K562 (cell line): ENCODE data around the gene CABP7. TPM values are rescaled to one million over a fixed set of nuclear protein-coding genes. Genes with fewer than 3 reads are reported as not detected.

Experiments used
- ATAC-seq: fragments of 200-7000 bp; cut with Tn5 transposase; 3 replicates; pipeline ENCODE4 v1.9.1; 2020; ENCODE audit warnings: moderate library complexity
- BruUV-seq: library from RNA; stranded (reverse); fragments of 400-500 nt; replicated peaks from 2 replicates; lab custom pipeline; 2021; lab: Mats Ljungman, UMichigan
- CTCF ChIA-PET: fragments of 300-600 bp; formaldehyde crosslinking; extraction: SDS; loops from one replicate; lab custom pipeline; 2021; ENCODE audit warnings: low intra/inter-chr PET ratio; lab: Yijun Ruan, JAX
- POLR2A ChIA-PET: fragments of 300-600, 350-650 bp; sonication (Branson Sonifier 250); formaldehyde crosslinking; extraction: SDS; loops from one replicate; lab custom pipeline; 2021; ENCODE audit warnings: antibody characterized with exemption, inconsistent platforms; lab: Yijun Ruan, JAX
- DNase-seq, 4 experiments: peaks; one replicate each; pipeline versions ENCODE4 v3.0.0 to v3.0.0-alpha.2; 2011 to 2018; ENCODE audit warnings: low spot score in 3 of 4, mixed read lengths in 3 of 4; ENCODE audit errors: extremely low read depth in 1 of 4
- FAIRE-seq: peaks from 2 replicates; lab custom pipeline; 2011; peaks lifted over from hg19 to GRCh38; lab: Jason Lieb, UNC
- H2AFZ ChIP-seq: 2 replicates; pipeline ENCODE4 v1.6.0; 2011; ENCODE audit warnings: low read depth, low read length, control low read depth, inconsistent platforms
- H3K27ac ChIP-seq: fragments of 200-600 bp; 3 replicates; pipeline ENCODE4 v1.8.0; 2011; ENCODE audit warnings: low read depth, mild to moderate bottlenecking, control low read depth, inconsistent platforms, low read length, moderate library complexity, mixed read lengths; ENCODE audit errors: extremely low read depth
- H3K27me3 ChIP-seq, 2 experiments: fragments of 300-600 bp in 1 of 2; 2 replicates in 1 of 2; 3 replicates in 1 of 2; pipeline versions ENCODE4 v1.6.0 to v1.8.0; 2011; ENCODE audit warnings: inconsistent platforms in 2 of 2, low read length in 2 of 2, mild to moderate bottlenecking in 1 of 2, mixed read lengths in 1 of 2, moderate library complexity in 1 of 2; ENCODE audit not compliant: control insufficient read depth in 2 of 2, insufficient read depth in 2 of 2
- H3K36me3 ChIP-seq: fragments of 300-600 bp; 3 replicates; pipeline ENCODE4 v1.8.0; 2011; ENCODE audit warnings: mild to moderate bottlenecking, low read length, inconsistent platforms; ENCODE audit not compliant: control insufficient read depth, insufficient read depth
- H3K4me1 ChIP-seq, 2 experiments: fragments of 200-600 bp in 1 of 2; replicated peaks in 1 of 2; 2 replicates in 1 of 2; 3 replicates in 1 of 2; pipeline versions ENCODE4 v1.5.1 to v1.8.0; 2011; ENCODE audit warnings: inconsistent platforms in 2 of 2, low read length in 2 of 2, mild to moderate bottlenecking in 1 of 2, mixed read lengths in 1 of 2, moderate library complexity in 1 of 2; ENCODE audit not compliant: control insufficient read depth in 2 of 2, insufficient read depth in 2 of 2
- H3K4me2 ChIP-seq: 2 replicates; pipeline ENCODE4 v1.6.1; 2011; ENCODE audit warnings: low read length, control low read depth, inconsistent platforms, mixed read lengths; ENCODE audit not compliant: insufficient read depth
- H3K4me3 ChIP-seq: fragments of 200-600 bp; sonication (generic), shearing (Covaris generic); 2 replicates; pipeline ENCODE4 v1.5.1; 2016; ENCODE audit warnings: control low read depth, inconsistent platforms
- H3K79me2 ChIP-seq: fragments of 200-600 bp; 3 replicates; pipeline ENCODE4 v1.8.0; 2011; ENCODE audit warnings: low read length, inconsistent platforms; ENCODE audit not compliant: control insufficient read depth, insufficient read depth
- H3K9ac ChIP-seq, 2 experiments: 2 replicates each; pipeline versions ENCODE4 v1.6.0 to v1.6.1; 2011; ENCODE audit warnings: low read depth in 2 of 2, low read length in 2 of 2, control low read depth in 1 of 2, inconsistent platforms in 1 of 2, mild to moderate bottlenecking in 1 of 2, mixed read lengths in 1 of 2; ENCODE audit not compliant: insufficient read depth in 1 of 2
- H3K9me1 ChIP-seq: one replicate; pipeline ENCODE4 v1.6.0; 2011; ENCODE audit warnings: inconsistent platforms, mild to moderate bottlenecking, low read length, moderate library complexity; ENCODE audit not compliant: control insufficient read depth, insufficient read depth
- H3K9me3 ChIP-seq: replicated peaks from 2 replicates; pipeline ENCODE4 v1.5.1; 2011; ENCODE audit warnings: low read depth, low read length, inconsistent platforms; ENCODE audit not compliant: control insufficient read depth, insufficient read depth
- H4K20me1 ChIP-seq: replicated peaks from 2 replicates; pipeline ENCODE4 v1.6.1; 2011; ENCODE audit warnings: low read length, inconsistent platforms, mixed read lengths; ENCODE audit not compliant: control insufficient read depth, insufficient read depth
- CHD4 ChIP-seq: fragments of 200-600 bp; sonication (generic); IDR thresholded peaks from 3 replicates; pipeline ENCODE4 v1.6.1; 2012; ENCODE audit warnings: low read depth, mild to moderate bottlenecking, mixed read lengths, low read length, inconsistent platforms; ENCODE audit not compliant: insufficient read depth, insufficient replicate concordance, poor library complexity, severe bottlenecking
- GTF2A2 ChIP-seq: IDR thresholded peaks from 2 replicates; pipeline ENCODE4 v1.6.1; 2016; ENCODE audit warnings: mild to moderate bottlenecking, missing genetic modification characterization, missing compliant biosample characterization
- KAT8 ChIP-seq: fragments of 450-650 bp; IDR thresholded peaks from 2 replicates; pipeline ENCODE4 v1.6.1; 2016; ENCODE audit warnings: low read depth, mild to moderate bottlenecking
- LARP7 ChIP-seq: fragments of 450-650 bp; IDR thresholded peaks from 2 replicates; pipeline ENCODE4 v1.6.1; 2016
- MECOM ChIP-seq: fragments of 250-450 bp; sonication (Bioruptor Pico); IDR thresholded peaks from 2 replicates; pipeline ENCODE4 v1.8.0; 2022; ENCODE audit warnings: inconsistent platforms
- NFE2L1 ChIP-seq: fragments of 450-650 bp; IDR thresholded peaks from 2 replicates; pipeline ENCODE4 v1.6.1; 2016; ENCODE audit warnings: missing genetic modification characterization, low read depth, mild to moderate bottlenecking, missing compliant biosample characterization, moderate library complexity, borderline replicate concordance
- POLR2A ChIP-seq: fragments of 450-650 bp; conservative IDR thresholded peaks from 2 replicates; pipeline ENCODE4 v1.6.1; 2016
- RBFOX2 ChIP-seq: fragments of 200-400 bp; formaldehyde crosslinking; IDR thresholded peaks from 2 replicates; pipeline ENCODE4 v1.6.1; 2017; ENCODE audit warnings: low read depth, mild to moderate bottlenecking, low read length, moderate library complexity
- U2AF2 ChIP-seq: fragments of 200-400 bp; formaldehyde crosslinking; optimal IDR thresholded peaks from 2 replicates; pipeline ENCODE3; 2017; ENCODE audit warnings: low read depth, mild to moderate bottlenecking, low read length
- ZNF830 ChIP-seq: fragments of 250-450 bp; sonication (Bioruptor Pico); IDR thresholded peaks from 2 replicates; pipeline ENCODE4 v1.5.0; 2021; ENCODE audit warnings: mild to moderate bottlenecking
- WGBS: fragments of 100-300 bp; shearing (Covaris generic); methylation state at CpG from one replicate; pipeline ENCODE4 v1.1.6; 2016; ENCODE audit warnings: low coverage, mixed read lengths; ENCODE audit not compliant: insufficient coverage; ENCODE audit errors: missing lambda C conversion rate; 5-methylcytosine and 5-hydroxymethylcytosine counted together
- in situ Hi-C: fragments of 300-500 bp; cut with MboI; formaldehyde crosslinking; loops from 4 replicates; pipeline ENCODE4 v1.15.0; 2018; ENCODE audit warnings: inconsistent platforms, mixed read lengths
- intact Hi-C: fragments of 100-400 bp; cut with micrococcal nuclease; formaldehyde crosslinking; loops from 2 replicates; pipeline ENCODE4 v1.14.2; 2022
- polyA plus RNA-seq, 8 experiments: library from polyadenylated mRNA; depleted of rRNA in 4 of 8; stranded (reverse) in 5 of 8; unstranded in 3 of 8; fragments of >200 nt; fragmentation: Nextera tagmentation in 2 of 8; fragmentation: Illumina TruSeq in 1 of 8; extraction: Ambion mirVana in 2 of 8; extraction: Trizol in 1 of 8; gene quantifications; 2 replicates each; pipeline versions ENCODE4 v1.2.1 to v1.2.3, GENCODE V29; 2011 to 2014; ENCODE audit warnings: inconsistent platforms in 1 of 8, missing spikeins in 1 of 8
- total RNA-seq, 7 experiments: library from RNA; depleted of rRNA in 6 of 7; stranded (reverse); fragments of >200 nt in 6 of 7; fragmentation: Illumina TruSeq in 2 of 7; extraction: Trizol in 2 of 7; gene quantifications; 2 replicates each; pipeline versions ENCODE4 v1.2.1 to v1.2.3, GENCODE V29; 2011 to 2021; ENCODE audit warnings: low replicate concordance in 1 of 7
- TF ChIP-seq, protein P1 (sequence below): fragments of 250-450 bp; sonication (Bioruptor Pico); IDR thresholded peaks from 2 replicates; pipeline ENCODE4 v1.4.0; 2020
- TF ChIP-seq, protein P2 (sequence below): fragments of 450-650 bp; formaldehyde crosslinking; IDR thresholded peaks from 2 replicates; pipeline ENCODE4 v1.4.0; 2022; ENCODE audit warnings: missing genetic modification characterization

Gene CABP7
- total and polyA plus RNA-seq, 9 of the 15 experiments (the other 6 are each of a cell fraction or from before 2014, with no cell fraction given): not detected

DNA sequence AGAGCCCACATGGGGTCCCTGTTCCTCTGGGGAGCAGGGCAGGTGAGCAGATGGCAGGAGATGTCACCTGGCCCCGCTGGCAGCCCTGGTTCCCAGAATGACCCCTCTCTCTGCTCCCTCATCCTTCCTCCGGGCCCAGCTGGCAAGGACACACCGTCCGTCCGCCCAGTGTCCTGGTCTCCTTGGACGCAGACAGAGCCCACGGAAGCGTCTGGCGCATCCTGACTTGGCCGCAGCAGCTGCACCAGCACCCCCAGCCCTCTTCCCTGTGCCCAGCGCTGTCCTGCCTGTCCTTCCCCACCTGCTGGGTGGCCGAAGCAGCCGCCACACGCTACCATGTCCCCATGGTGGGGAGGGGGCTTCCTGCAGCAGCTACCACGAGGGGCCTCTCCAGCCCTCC is 9.6 kb upstream of the CABP7 start:
- in situ Hi-C loops: no loop called here
- no peak overlapping the region for H3K9ac ChIP-seq
- whole genome bisulfite sequencing: 18% methylated on average over 5 of the region's 15 CpGs
- CTCF ChIA-PET: no interaction called here
- no peaks in the 10 kb centered on the region for H3K9me3 ChIP-seq
- TF ChIP-seq NFE2L1 (tag) (no peak), U2AF2 (no peak), KAT8 (no peak), POLR2A (no peak), CHD4 (no peak), GTF2A2 (no peak), MECOM (no peak), RBFOX2 (no peak), ZNF830 (CRISPR knock-in tag) (no peak), LARP7 (no peak)
- TF ChIP-seq, protein P1, sequence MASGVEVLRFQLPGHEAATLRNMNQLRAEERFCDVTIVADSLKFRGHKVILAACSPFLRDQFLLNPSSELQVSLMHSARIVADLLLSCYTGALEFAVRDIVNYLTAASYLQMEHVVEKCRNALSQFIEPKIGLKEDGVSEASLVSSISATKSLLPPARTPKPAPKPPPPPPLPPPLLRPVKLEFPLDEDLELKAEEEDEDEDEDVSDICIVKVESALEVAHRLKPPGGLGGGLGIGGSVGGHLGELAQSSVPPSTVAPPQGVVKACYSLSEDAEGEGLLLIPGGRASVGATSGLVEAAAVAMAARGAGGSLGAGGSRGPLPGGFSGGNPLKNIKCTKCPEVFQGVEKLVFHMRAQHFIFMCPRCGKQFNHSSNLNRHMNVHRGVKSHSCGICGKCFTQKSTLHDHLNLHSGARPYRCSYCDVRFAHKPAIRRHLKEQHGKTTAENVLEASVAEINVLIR: no peak
- TF ChIP-seq, protein P2, sequence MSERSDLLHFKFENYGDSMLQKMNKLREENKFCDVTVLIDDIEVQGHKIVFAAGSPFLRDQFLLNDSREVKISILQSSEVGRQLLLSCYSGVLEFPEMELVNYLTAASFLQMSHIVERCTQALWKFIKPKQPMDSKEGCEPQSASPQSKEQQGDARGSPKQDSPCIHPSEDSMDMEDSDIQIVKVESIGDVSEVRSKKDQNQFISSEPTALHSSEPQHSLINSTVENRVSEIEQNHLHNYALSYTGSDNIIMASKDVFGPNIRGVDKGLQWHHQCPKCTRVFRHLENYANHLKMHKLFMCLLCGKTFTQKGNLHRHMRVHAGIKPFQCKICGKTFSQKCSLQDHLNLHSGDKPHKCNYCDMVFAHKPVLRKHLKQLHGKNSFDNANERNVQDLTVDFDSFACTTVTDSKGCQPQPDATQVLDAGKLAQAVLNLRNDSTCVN (CRISPR knock-in tag): no peak
- TF ChIP-seq, all 486 proteins: peak for 0
- Histone ChIP-seq H3K27ac (no peak overlapping the region), H3K36me3 (no peaks in the 10 kb centered on the region), H3K4me2 (no peak overlapping the region), H3K4me1 (peaks cover 0 to 4% of the 10 kb centered on the region in 2 experiments; a peak in 2 of 5 replicates), H3K4me3 (no peak overlapping the region), H3K9me1 (no peaks in the 10 kb centered on the region), H2AFZ (no peak overlapping the region), H3K27me3 (peaks cover 0 to 53% of the 10 kb centered on the region in 2 experiments; a peak in 3 of 5 replicates), H3K79me2 (no peaks in the 10 kb centered on the region), H4K20me1 (no peaks in the 10 kb centered on the region)
- DNase-seq (no peak), FAIRE-seq (no peak), ATAC-seq (no peak)
- POLR2A ChIA-PET: no interaction called here
- no TSS peak for BruUV-seq
- intact Hi-C loops: no loop called here
